Amniotic stem cell (primary cell): ENCODE data around the gene ZNF260.

Experiments
- DNase-seq: peaks from one replicate; lab custom pipeline; 2025; lab: John Stamatoyannopoulos, UW

ZNF260 gene

GRCh38 chr19:36489920-36490415 lies 38.1 kb downstream of the ZNF260 start:
- DNase-seq: no peak

- DNase-seq: peak; percentile 96
Measured at GRCh38 chr19:36489118-36489919, 38.8 kb downstream of the ZNF260 start, which contains the start of gene ZNF566. Gene ZNF566 (minus strand): TSS chr19:36489561. CDS start chr19:36476557, 13,004 bp downstream.

- no peak for DNase-seq
Measured at GRCh38 chr19:36488846-36489117, 39.3 kb downstream of the ZNF260 start.

GRCh38 chr19:36488118-36488845 lies 39.8 kb downstream of the ZNF260 start:
- DNase-seq: no peak

- no peak for DNase-seq
Measured at GRCh38 chr19:36483653-36484052, 44.4 kb downstream of the ZNF260 start.

- DNase-seq: no peak
Measured at GRCh38 chr19:36482876-36483275, 45.2 kb downstream of the ZNF260 start.
